HCT116 (cell line): ENCODE results near the gene CTNNA2. TPM values are rescaled to one million over a fixed set of nuclear protein-coding genes. Genes with fewer than 3 reads are reported as not detected.

Experiments
- ATAC-seq: fragments of 200-7000 bp; cut with Tn5 transposase; 2 replicates; pipeline ENCODE4 v1.9.1; 2020; ENCODE audit warnings: mild to moderate bottlenecking, moderate library complexity
- BruUV-seq: library from RNA; stranded (reverse); fragments of 400-500 nt; replicated peaks from 2 replicates; lab custom pipeline; 2021; lab: Mats Ljungman, UMichigan
- CTCF ChIA-PET: fragments of 300-600 bp; sonication (Branson Sonifier 250); formaldehyde crosslinking; loops from one replicate; lab custom pipeline; 2021; ENCODE audit warnings: antibody characterized with exemption; lab: Charles Lee
- POLR2A ChIA-PET: fragments of 300-600, 350-600 bp; sonication (Branson Sonifier 250); formaldehyde crosslinking; loops from one replicate; lab custom pipeline; 2021; ENCODE audit warnings: antibody characterized with exemption; lab: Charles Lee
- RAD21 ChIA-PET, 2 experiments: fragments of 300-600 bp; sonication (Branson Sonifier 250); formaldehyde crosslinking; loops; one replicate each; lab custom pipeline; 2023; ENCODE audit warnings: low total read pairs in 2 of 2; ENCODE audit not compliant: uncharacterized antibody in 2 of 2, unreplicated experiment in 2 of 2, low non-redundant PET in 1 of 2; lab: Charles Lee
- DNase-seq: peaks from one replicate; pipeline ENCODE4 v3.0.0-alpha.2; 2010; ENCODE audit warnings: low read depth, low spot score
- H2AFZ ChIP-seq: fragments of 200-600 bp; shearing (Covaris generic), sonication (generic); 2 replicates; pipeline ENCODE4 v1.6.1; 2017; ENCODE audit warnings: low read depth, mixed run types, mixed read lengths, antibody characterized with exemption, low read length; ENCODE audit not compliant: poor library complexity, severe bottlenecking
- H3K27ac ChIP-seq: 2 replicates; pipeline ENCODE4 v1.5.1; 2012; ENCODE audit warnings: low read depth, low read length
- H3K27me3 ChIP-seq: fragments of 200-600 bp; sonication (generic); 2 replicates; pipeline ENCODE4 v1.6.1; 2016; ENCODE audit warnings: mixed run types, low read length, mixed read lengths; ENCODE audit not compliant: insufficient read depth
- H3K36me3 ChIP-seq, 2 experiments: fragments of 200-500 bp in 1 of 2; fragments of 200-600 bp in 1 of 2; sonication (Bioruptor generic) in 1 of 2; sonication (generic) in 1 of 2; 2 replicates each; pipeline versions ENCODE4 v1.5.1 to v1.6.1; 2014 to 2016; ENCODE audit warnings: low read length in 2 of 2, inconsistent platforms in 1 of 2, mixed read lengths in 1 of 2, mixed run types in 1 of 2; ENCODE audit not compliant: insufficient read depth in 2 of 2, control insufficient read depth in 1 of 2
- H3K4me1 ChIP-seq, 2 experiments: fragments of 200-600 bp in 1 of 2; sonication (generic) in 1 of 2; 2 replicates each; pipeline versions ENCODE4 v1.5.1 to v1.6.1; 2012 to 2017; ENCODE audit warnings: low read length in 2 of 2, inconsistent platforms in 1 of 2, mild to moderate bottlenecking in 1 of 2, mixed read lengths in 1 of 2, mixed run types in 1 of 2, moderate library complexity in 1 of 2; ENCODE audit not compliant: insufficient read depth in 2 of 2, control insufficient read depth in 1 of 2
- H3K4me2 ChIP-seq: fragments of 200-600 bp; sonication (generic); 2 replicates; pipeline ENCODE4 v1.6.1; 2017; ENCODE audit warnings: mixed run types, low read length, mixed read lengths
- H3K4me3 ChIP-seq, 2 experiments: fragments of 200-600 bp in 1 of 2; sonication (generic) in 1 of 2; replicated peaks in 1 of 2; 2 replicates each; pipeline ENCODE4 v1.5.1; 2011 to 2016; ENCODE audit warnings: low read length in 2 of 2, control low read depth in 1 of 2, low read depth in 1 of 2, mild to moderate bottlenecking in 1 of 2, mixed read lengths in 1 of 2, mixed run types in 1 of 2
- H3K79me2 ChIP-seq: fragments of 200-600 bp; sonication (generic); 2 replicates; pipeline ENCODE4 v1.6.1; 2017; ENCODE audit warnings: mild to moderate bottlenecking, mixed run types, low read length, moderate library complexity, mixed read lengths; ENCODE audit not compliant: insufficient read depth
- H3K9ac ChIP-seq: fragments of 200-600 bp; sonication (generic); 2 replicates; pipeline ENCODE4 v1.6.1; 2016; ENCODE audit warnings: low read length, mixed read lengths
- H3K9me2 ChIP-seq: fragments of 200-600 bp; sonication (generic), shearing (Covaris generic); 2 replicates; pipeline ENCODE4 v1.6.1; 2017; ENCODE audit warnings: mixed run types, mild to moderate bottlenecking, moderate library complexity; ENCODE audit not compliant: insufficient read depth
- H3K9me3 ChIP-seq, 2 experiments: fragments of 200-500 bp in 1 of 2; fragments of 200-600 bp in 1 of 2; sonication (Bioruptor generic) in 1 of 2; sonication (generic) in 1 of 2; 2 replicates each; pipeline ENCODE4 v1.6.1; 2014 to 2017; ENCODE audit warnings: low read length in 2 of 2, mixed read lengths in 2 of 2, inconsistent platforms in 1 of 2, low read depth in 1 of 2, mild to moderate bottlenecking in 1 of 2, mixed run types in 1 of 2, moderate library complexity in 1 of 2; ENCODE audit not compliant: control insufficient read depth in 1 of 2, insufficient read depth in 1 of 2
- H4K20me1 ChIP-seq: fragments of 200-600 bp; sonication (generic), shearing (Covaris generic); 2 replicates; pipeline ENCODE4 v1.6.1; 2017; ENCODE audit warnings: mixed run types, mild to moderate bottlenecking, moderate library complexity; ENCODE audit not compliant: insufficient read depth
- ATF3 ChIP-seq: IDR thresholded peaks from 2 replicates; pipeline ENCODE4 v1.6.1; 2012
- CBX3 ChIP-seq: IDR thresholded peaks from 2 replicates; pipeline ENCODE4 v1.6.1; 2012; ENCODE audit warnings: low read depth
- CTCF ChIP-seq, 3 experiments: fragments of 200-600 bp in 1 of 3; sonication (generic) in 1 of 3; IDR thresholded peaks in 2 of 3; conservative IDR thresholded peaks in 1 of 3; 2 replicates each; pipeline ENCODE4 v1.5.1; 2012 to 2017; ENCODE audit warnings: low read depth in 2 of 3, low read length in 2 of 3, antibody characterized with exemption in 1 of 3, borderline replicate concordance in 1 of 3, control low read depth in 1 of 3, mild to moderate bottlenecking in 1 of 3, mixed read lengths in 1 of 3, mixed run types in 1 of 3, moderate library complexity in 1 of 3; ENCODE audit not compliant: insufficient read depth in 1 of 3
- EGR1 ChIP-seq: IDR thresholded peaks from 2 replicates; pipeline ENCODE4 v1.6.1; 2012; ENCODE audit warnings: low read depth
- ELF1 ChIP-seq: IDR thresholded peaks from 2 replicates; pipeline ENCODE4 v1.6.1; 2012; ENCODE audit warnings: low read depth, borderline replicate concordance
- POLR2AphosphoS5 ChIP-seq: IDR thresholded peaks from 2 replicates; pipeline ENCODE4 v1.6.1; 2011; ENCODE audit warnings: mild to moderate bottlenecking, low read depth, low read length, moderate library complexity
- REST ChIP-seq: IDR thresholded peaks from 2 replicates; pipeline ENCODE4 v1.6.1; 2012; ENCODE audit warnings: low read depth
- SIN3A ChIP-seq: IDR thresholded peaks from 2 replicates; pipeline ENCODE4 v1.6.1; 2012; ENCODE audit warnings: low read depth
- SP1 ChIP-seq: IDR thresholded peaks from 2 replicates; pipeline ENCODE4 v1.6.1; 2012; ENCODE audit warnings: low read depth
- YY1 ChIP-seq: IDR thresholded peaks from 2 replicates; pipeline ENCODE4 v1.6.1; 2011; ENCODE audit warnings: low read length, low read depth, moderate library complexity, mild to moderate bottlenecking; ENCODE audit not compliant: insufficient replicate concordance; ENCODE audit errors: extremely low read depth
- ZBTB33 ChIP-seq: IDR thresholded peaks from 2 replicates; pipeline ENCODE4 v1.6.1; 2011; ENCODE audit warnings: mild to moderate bottlenecking, low read length, moderate library complexity; ENCODE audit not compliant: insufficient replicate concordance; ENCODE audit errors: extremely low read depth
- ZFX ChIP-seq: fragments of 450-650 bp; IDR thresholded peaks from 2 replicates; pipeline ENCODE4 v1.6.1; 2017
- intact Hi-C: fragments of 100-400 bp; cut with micrococcal nuclease; formaldehyde crosslinking; loops from 2 replicates; pipeline ENCODE4 v1.10.0; 2022
- total RNA-seq: library from RNA; stranded (reverse); gene quantifications from one replicate; pipeline ENCODE4 v1.2.1, GENCODE V29; 2021; ENCODE audit not compliant: unreplicated experiment

The CTNNA2 gene
- total RNA-seq, 1 experiment from 2014 or later, result not detected

- ChIA-PET CTCF (no interaction called here), POLR2A (no interaction called here), RAD21 (no interaction called here)
- no peak overlapping the region for H2AFZ ChIP-seq
- DNase-seq (no peak), ATAC-seq (no peak)
- no peaks in the 10 kb centered on the region for H3K4me1 ChIP-seq
- H3K27me3 ChIP-seq, result no peaks in the 10 kb centered on the region
- H3K4me2 ChIP-seq, result no peak overlapping the region
- BruUV-seq, result no TSS peak
- no peak overlapping the region for H3K27ac ChIP-seq
- peaks cover 4 to 12% of the 10 kb centered on the region in 2 experiments; a peak in 2 of 4 replicates for H3K9me3 ChIP-seq
- H3K9me2 ChIP-seq, result no peaks in the 10 kb centered on the region
- intact Hi-C loops, result no loop called here
- no peak overlapping the region for H3K4me3 ChIP-seq
- H4K20me1 ChIP-seq, result no peaks in the 10 kb centered on the region
- no peak overlapping the region for H3K9ac ChIP-seq
- TF ChIP-seq EGR1, result no peak
- TF ChIP-seq YY1, result no peak
- no peak for TF ChIP-seq ZFX
- no peak for TF ChIP-seq ATF3
- no peak for TF ChIP-seq REST
- TF ChIP-seq ELF1, result no peak
- TF ChIP-seq SP1, result no peak
- no peak for TF ChIP-seq CTCF (IDR thresholded peaks at IDR 0.05 in 2 of 3, conservative IDR thresholded peaks at IDR 0.05 in 1 of 3; ENCODE audit: borderline replicate concordance in 1 of 3, insufficient read depth in 1 of 3, low read depth in 2 of 3, low read length in 2 of 3)
- TF ChIP-seq CBX3, result no peak
- TF ChIP-seq ZBTB33, result no peak
- TF ChIP-seq POLR2AphosphoS5, result no peak
- no peak for TF ChIP-seq SIN3A
- no peaks in the 10 kb centered on the region for H3K36me3 ChIP-seq
- H3K79me2 ChIP-seq, result no peaks in the 10 kb centered on the region
Observed at GRCh38 chr2:79984476-79984875, 471.6 kb downstream of the CTNNA2 start.
